H1 (cell line): Measurements from ENCODE around the gene LHPP. TPM values are rescaled to one million over a fixed set of nuclear protein-coding genes. Genes with fewer than 3 reads are reported as not detected.

Source experiments
- CTCF ChIA-PET: fragments of 300-600 bp; sonication (Branson Sonifier 250); formaldehyde crosslinking; loops from one replicate; lab custom pipeline; 2021; ENCODE audit not compliant: partially characterized antibody; lab: Charles Lee
- POLR2A ChIA-PET: fragments of 300-600 bp; sonication (Branson Sonifier 250); formaldehyde crosslinking; loops from one replicate; lab custom pipeline; 2021; ENCODE audit warnings: inconsistent platforms; ENCODE audit not compliant: partially characterized antibody; lab: Charles Lee
- DNase-seq, 2 experiments: peaks; one replicate each; pipeline versions ENCODE4 v3.0.0 to v3.0.0-alpha.2; 2010 to 2022; ENCODE audit warnings: low spot score in 2 of 2, low read depth in 1 of 2, mixed read lengths in 1 of 2
- FAIRE-seq: peaks from 2 replicates; lab custom pipeline; 2011; peaks lifted over from hg19 to GRCh38; lab: Jason Lieb, UNC
- H2AFZ ChIP-seq: 2 replicates; pipeline ENCODE4 v1.8.1; 2012; ENCODE audit warnings: low read length, inconsistent platforms
- H2AK5ac ChIP-seq: 2 replicates; pipeline ENCODE4 v1.6.1; 2013; ENCODE audit warnings: low read depth, low read length
- H2BK120ac ChIP-seq: replicated peaks from 2 replicates; pipeline ENCODE3; 2013; ENCODE audit warnings: low read depth, low read length, inconsistent platforms
- H2BK12ac ChIP-seq: 2 replicates; pipeline ENCODE4 v1.6.1; 2013; ENCODE audit warnings: low read depth, low read length
- H2BK15ac ChIP-seq: 2 replicates; pipeline ENCODE4 v1.6.1; 2013; ENCODE audit warnings: low read length
- H2BK20ac ChIP-seq: 2 replicates; pipeline ENCODE4 v1.6.1; 2013; ENCODE audit warnings: low read length
- H2BK5ac ChIP-seq: 2 replicates; pipeline ENCODE4 v1.6.1; 2013; ENCODE audit warnings: low read depth, low read length
- H3K14ac ChIP-seq: 2 replicates; pipeline ENCODE4 v1.6.1; 2013; ENCODE audit warnings: inconsistent platforms; ENCODE audit not compliant: insufficient read length
- H3K18ac ChIP-seq: 2 replicates; pipeline ENCODE4 v1.6.1; 2013; ENCODE audit warnings: low read length; ENCODE audit errors: extremely low read depth
- H3K23ac ChIP-seq: 2 replicates; pipeline ENCODE4 v1.6.1; 2013; ENCODE audit warnings: inconsistent platforms; ENCODE audit not compliant: insufficient read length
- H3K23me2 ChIP-seq: 2 replicates; pipeline ENCODE4 v1.6.1; 2013; ENCODE audit warnings: low read depth, low read length
- H3K27ac ChIP-seq: 2 replicates; pipeline ENCODE4 v1.6.1; 2011; ENCODE audit warnings: low read depth, low read length, inconsistent platforms
- H3K27me3 ChIP-seq, 4 experiments: replicated peaks in 1 of 4; 1 replicate in 1 of 4; 2 replicates in 3 of 4; pipeline versions ENCODE4 v1.6.1 to v1.8.1; 2011 to 2013; ENCODE audit warnings: low read length in 3 of 4, mild to moderate bottlenecking in 3 of 4, inconsistent platforms in 2 of 4, mixed read lengths in 2 of 4, moderate library complexity in 1 of 4; ENCODE audit not compliant: control insufficient read depth in 3 of 4, insufficient read depth in 3 of 4; ENCODE audit errors: extremely low read depth in 1 of 4
- H3K36me3 ChIP-seq, 4 experiments: 2 replicates each; pipeline versions ENCODE4 v1.6.1 to v1.8.1; 2011 to 2013; ENCODE audit warnings: mild to moderate bottlenecking in 4 of 4, low read length in 3 of 4, moderate library complexity in 2 of 4, control low read depth in 1 of 4, inconsistent platforms in 1 of 4; ENCODE audit not compliant: insufficient read depth in 4 of 4, control insufficient read depth in 2 of 4
- H3K4ac ChIP-seq: replicated peaks from 2 replicates; pipeline ENCODE3; 2013; ENCODE audit warnings: low read length, low read depth, mixed read lengths, inconsistent platforms; ENCODE audit not compliant: insufficient read length
- H3K4me1 ChIP-seq, 4 experiments: replicated peaks in 1 of 4; 1 replicate in 1 of 4; 2 replicates in 3 of 4; pipeline versions ENCODE4 v1.6.1 to v1.8.1; 2011 to 2013; ENCODE audit warnings: low read length in 3 of 4, inconsistent platforms in 2 of 4, mixed read lengths in 1 of 4; ENCODE audit not compliant: insufficient read depth in 4 of 4, control insufficient read depth in 3 of 4
- H3K4me2 ChIP-seq, 2 experiments: 2 replicates each; pipeline versions ENCODE4 v1.6.1 to v1.8.1; 2011 to 2013; ENCODE audit warnings: low read depth in 2 of 2, low read length in 2 of 2, control low read depth in 1 of 2, inconsistent platforms in 1 of 2, mild to moderate bottlenecking in 1 of 2; ENCODE audit not compliant: insufficient read depth in 1 of 2
- H3K4me3 ChIP-seq, 4 experiments: fragments of 200-600, 300-600 bp in 1 of 4; sonication (generic), shearing (Covaris generic), sonication (Bioruptor Twin) in 1 of 4; 2 replicates each; pipeline versions ENCODE4 v1.5.1 to v1.8.1; 2011 to 2016; ENCODE audit warnings: low read length in 4 of 4, low read depth in 3 of 4, control low read depth in 2 of 4, inconsistent platforms in 2 of 4, mild to moderate bottlenecking in 2 of 4, mixed read lengths in 1 of 4, moderate library complexity in 1 of 4; ENCODE audit not compliant: insufficient read depth in 2 of 4; ENCODE audit errors: extremely low read depth in 1 of 4
- H3K56ac ChIP-seq: replicated peaks from 2 replicates; pipeline ENCODE3; 2013; ENCODE audit warnings: low read depth, mild to moderate bottlenecking, mixed read lengths, low read length, inconsistent platforms; ENCODE audit not compliant: insufficient read length
- H3K79me1 ChIP-seq: 2 replicates; pipeline ENCODE4 v1.6.1; 2013; ENCODE audit warnings: low read depth, low read length, control low read depth
- H3K79me2 ChIP-seq, 2 experiments: 2 replicates each; pipeline versions ENCODE4 v1.6.1 to v1.8.1; 2012 to 2013; ENCODE audit warnings: low read length in 2 of 2, mild to moderate bottlenecking in 2 of 2, inconsistent platforms in 1 of 2; ENCODE audit not compliant: insufficient read depth in 2 of 2, control insufficient read depth in 1 of 2
- H3K9ac ChIP-seq, 4 experiments: replicated peaks in 1 of 4; 1 replicate in 1 of 4; 2 replicates in 3 of 4; pipeline versions ENCODE4 v1.6.1 to v1.8.1; 2011 to 2013; ENCODE audit warnings: low read depth in 3 of 4, low read length in 3 of 4, control low read depth in 2 of 4, mild to moderate bottlenecking in 2 of 4, moderate library complexity in 2 of 4, inconsistent platforms in 1 of 4; ENCODE audit errors: extremely low read depth in 1 of 4
- H3K9me3 ChIP-seq, 2 experiments: 2 replicates each; pipeline versions ENCODE4 v1.6.1 to v1.8.1; 2012 to 2013; ENCODE audit warnings: mild to moderate bottlenecking in 2 of 2, moderate library complexity in 2 of 2, control low read depth in 1 of 2, inconsistent platforms in 1 of 2, low read depth in 1 of 2, low read length in 1 of 2, mixed read lengths in 1 of 2; ENCODE audit not compliant: insufficient read depth in 2 of 2
- H4K20me1 ChIP-seq, 2 experiments: replicated peaks in 1 of 2; 2 replicates each; pipeline versions ENCODE3 to v1.8.1; 2011 to 2013; ENCODE audit warnings: inconsistent platforms in 2 of 2, low read length in 2 of 2, mild to moderate bottlenecking in 1 of 2; ENCODE audit not compliant: insufficient read depth in 2 of 2, control insufficient read depth in 1 of 2
- H4K5ac ChIP-seq: 2 replicates; pipeline ENCODE4 v1.6.1; 2013; ENCODE audit warnings: low read length, low read depth, mixed read lengths, inconsistent platforms; ENCODE audit not compliant: insufficient read length
- H4K8ac ChIP-seq: 2 replicates; pipeline ENCODE4 v1.8.0; 2013; ENCODE audit warnings: mild to moderate bottlenecking, moderate library complexity, low read length, inconsistent platforms; ENCODE audit not compliant: insufficient read depth; ENCODE audit errors: extremely low read depth
- H4K91ac ChIP-seq: replicated peaks from 2 replicates; pipeline ENCODE3; 2013; ENCODE audit warnings: low read length, mixed read lengths, inconsistent platforms; ENCODE audit not compliant: insufficient read length
- ASH2L ChIP-seq: fragments of 200-600, 300-600 bp; sonication (generic); IDR thresholded peaks from one replicate; pipeline ENCODE4 v1.7.1; 2017; ENCODE audit warnings: low read length
- ATF2 ChIP-seq: IDR thresholded peaks from 2 replicates; pipeline ENCODE4 v1.6.1; 2012; ENCODE audit warnings: low read length, inconsistent platforms
- BRCA1 ChIP-seq: IDR thresholded peaks from 2 replicates; pipeline ENCODE4 v1.6.1; 2012; ENCODE audit warnings: low read depth, low read length, improper control_type of control experiment
- CREB1 ChIP-seq: IDR thresholded peaks from 2 replicates; pipeline ENCODE4 v1.6.1; 2012; ENCODE audit warnings: inconsistent platforms
- MAX ChIP-seq: IDR thresholded peaks from 2 replicates; pipeline ENCODE4 v1.6.1; 2012; ENCODE audit warnings: inconsistent platforms
- POLR2AphosphoS5 ChIP-seq: IDR thresholded peaks from 2 replicates; pipeline ENCODE4 v1.6.1; 2011; ENCODE audit warnings: low read depth, low read length
- RAD21 ChIP-seq, 2 experiments: IDR thresholded peaks in 1 of 2; conservative IDR thresholded peaks in 1 of 2; 2 replicates each; pipeline ENCODE4 v1.6.1; 2011; ENCODE audit warnings: low read depth in 2 of 2, low read length in 2 of 2, improper control_type of control experiment in 1 of 2, inconsistent platforms in 1 of 2, mild to moderate bottlenecking in 1 of 2, moderate library complexity in 1 of 2
- RBBP5 ChIP-seq: IDR thresholded peaks from 2 replicates; pipeline ENCODE4 v1.7.1; 2012; ENCODE audit warnings: low read depth, mild to moderate bottlenecking, inconsistent platforms, low read length, moderate library complexity, borderline replicate concordance
- SAP30 ChIP-seq: fragments of 300-600 bp; sonication (generic); IDR thresholded peaks from 2 replicates; pipeline ENCODE4 v1.7.1; 2012; ENCODE audit warnings: low read length, moderate library complexity, mild to moderate bottlenecking, inconsistent platforms; ENCODE audit not compliant: insufficient read depth, insufficient replicate concordance
- USF2 ChIP-seq: IDR thresholded peaks from 2 replicates; pipeline ENCODE4 v1.6.1; 2011; ENCODE audit warnings: low read length, improper control_type of control experiment
- WGBS, 2 experiments: shearing (Covaris generic) in 1 of 2; methylation state at CpG; one replicate each; pipeline versions ENCODE4 v1.1.6 to v1.1.7; 2013 to 2015; ENCODE audit warnings: low lambda C conversion rate in 2 of 2, mixed read lengths in 2 of 2, inconsistent platforms in 1 of 2, low coverage in 1 of 2, missing lambda C conversion rate in 1 of 2; ENCODE audit not compliant: insufficient replicate concordance in 2 of 2, insufficient coverage in 1 of 2, insufficient read length in 1 of 2; ENCODE audit errors: extremely low coverage in 1 of 2, missing lambda C conversion rate in 1 of 2; 5-methylcytosine and 5-hydroxymethylcytosine counted together
- polyA plus RNA-seq, 7 experiments: library from polyadenylated mRNA; depleted of rRNA in 3 of 7; stranded (reverse) in 5 of 7; unstranded in 2 of 7; fragments of >200 nt in 5 of 7; fragments of 200-250 nt in 2 of 7; gene quantifications; 1 replicate in 5 of 7; 2 replicates in 1 of 7; 4 replicates in 1 of 7; pipeline versions ENCODE4 v1.2.1 to v1.2.3, GENCODE V29; 2011 to 2013; ENCODE audit warnings: missing spikeins in 2 of 7, mixed read lengths in 2 of 7
- total RNA-seq: library from RNA; stranded (reverse); fragmentation: NEBNext Ultra II Directional; extraction: Animal tissue kit (Norgen Biotek cat#: 25700); gene quantifications from 2 replicates; pipeline ENCODE4 v1.2.1, GENCODE V29; 2021

The LHPP gene
- total and polyA plus RNA-seq, 2 of the 8 experiments (the other 6 are each of a cell fraction or from before 2014, with no cell fraction given) = 26.0 to 45.0 TPM

GRCh38 chr10:124455441-124455840 lies 6.2 kb upstream of the LHPP start:
- H3K36me3 ChIP-seq = no peaks in the 10 kb centered on the region
- no peak overlapping the region for H3K9ac ChIP-seq
- H3K23me2 ChIP-seq = no peaks in the 10 kb centered on the region; the same call in none of the 2 replicates
- peak overlapping the region; percentile 54; the same call in 1 of the 2 replicates for H3K18ac ChIP-seq
- peak overlapping the region; percentile 97 for H2BK12ac ChIP-seq
- H3K4ac ChIP-seq = no peak overlapping the region
- no peak overlapping the region for H3K14ac ChIP-seq
- H2AFZ ChIP-seq = no peak overlapping the region
- no peaks in the 10 kb centered on the region for H4K20me1 ChIP-seq
- H3K27me3 ChIP-seq = peaks cover 0 to 7% (median 5%) of the 10 kb centered on the region in 4 experiments; a peak in 6 of 7 replicates
- peak overlapping the region; percentile 75; the same call in 1 of the 2 replicates for H2BK20ac ChIP-seq
- no peak overlapping the region for H3K27ac ChIP-seq
- no peaks in the 10 kb centered on the region for H3K79me1 ChIP-seq
- no peak overlapping the region for H4K5ac ChIP-seq
- H2BK5ac ChIP-seq = peak overlapping the region; percentile 96; the same call in 1 of the 2 replicates
- H2AK5ac ChIP-seq = peak overlapping the region; percentile 21; the same call in 1 of the 2 replicates
- peak overlapping the region in 1 of 2 experiments; percentile 49; a peak in 1 of 4 replicates for H3K4me2 ChIP-seq
- H4K91ac ChIP-seq = peak overlapping the region; percentile 52
- H3K23ac ChIP-seq = no peak overlapping the region
- H2BK120ac ChIP-seq = no peak overlapping the region
- H3K79me2 ChIP-seq = no peaks in the 10 kb centered on the region
- ChIA-PET CTCF (interaction anchor here (0.8 to 1.4 kb wide), 4 partner anchors 25 to 777 kb away, joined by 3 read pairs; no protein-coding TSS in a partner anchor), POLR2A (interaction anchor here (1.1 to 3.3 kb wide), 4 partner anchors 9 to 40 kb away, joined by 3 to 17 read pairs (median 5); partner anchors contain the start of gene OAT)
- no peak for TF ChIP-seq RAD21 (IDR thresholded peaks at IDR 0.05 in 1 of 2, conservative IDR thresholded peaks at IDR 0.05 in 1 of 2; ENCODE audit: low read depth in 2 of 2, low read length in 2 of 2)
- TF ChIP-seq CREB1 = no peak
- no peak for TF ChIP-seq USF2
- TF ChIP-seq MAX = no peak
- TF ChIP-seq ATF2 = no peak
- no peak for TF ChIP-seq RBBP5
- no peak for TF ChIP-seq BRCA1
- TF ChIP-seq SAP30 = no peak
- TF ChIP-seq POLR2AphosphoS5 = no peak
- no peak for TF ChIP-seq ASH2L
- no peak for FAIRE-seq
- 81% methylated on average over 7 of the region's 7 CpGs; no CpG with 5 or more reads in 1 of the 2 experiments for WGBS, 2 experiments
- H2BK15ac ChIP-seq = 0 out of 2 replicates have a peak overlapping the region, but pooled peaks have one; percentile 41
- peaks cover 16 to 48% (median 37%) of the 10 kb centered on the region in 4 experiments for H3K4me1 ChIP-seq
- no peak overlapping the region for H3K56ac ChIP-seq
- no peak for DNase-seq
- H3K4me3 ChIP-seq = no peak overlapping the region
- no peaks in the 10 kb centered on the region for H3K9me3 ChIP-seq
- H4K8ac ChIP-seq = no peak overlapping the region
